Testis (tissue), 3 donors: ENCODE measurements around the gene PGM1. TPM values are rescaled to one million over a fixed set of nuclear protein-coding genes. Genes with fewer than 3 reads are reported as not detected.
A peak's percentile ranks its signal among the peaks of the same experiment; 100 is the strongest.

ENCODE experiments used
- DNase-seq: peaks from one replicate; pipeline ENCODE4 v3.0.0-alpha.2; 2019
- H3K27ac ChIP-seq, 2 donors: fragments of 200-600 bp; sonication (generic); one replicate each; pipeline ENCODE4 v1.5.1; 2019
- H3K27me3 ChIP-seq: fragments of 200-600 bp; sonication (generic); one replicate; pipeline ENCODE4 v1.5.1; 2019
- H3K36me3 ChIP-seq: fragments of 200-600 bp; sonication (generic); one replicate; pipeline ENCODE4 v1.5.1; 2017; ENCODE audit warnings: low read depth; ENCODE audit errors: missing control alignments
- H3K4me1 ChIP-seq: fragments of 200-600 bp; sonication (generic); one replicate; pipeline ENCODE4 v1.5.1; 2019
- H3K4me3 ChIP-seq, 2 donors: fragments of 200-600 bp; sonication (generic); one replicate each; pipeline ENCODE4 v1.5.1; 2017 to 2019
- H3K9me3 ChIP-seq: fragments of 200-600 bp; sonication (generic); one replicate; pipeline ENCODE4 v1.5.1; 2017
- CTCF ChIP-seq, 3 experiments: fragments of 450-650 bp in 2 of 3; fragments of 200-600 bp in 1 of 3; sonication (generic) in 1 of 3; IDR thresholded peaks; one replicate each; pipeline ENCODE4 v1.5.1; 2016 to 2019; ENCODE audit warnings: antibody characterized with exemption in 3 of 3, mild to moderate bottlenecking in 2 of 3, moderate library complexity in 1 of 3
- POLR2A ChIP-seq: fragments of 450-650 bp; IDR thresholded peaks from one replicate; pipeline ENCODE4 v1.6.1; 2017; ENCODE audit warnings: antibody characterized with exemption, mild to moderate bottlenecking, moderate library complexity
- WGBS, 2 donors: methylation state at CpG; one replicate each; pipeline ENCODE4 v1.1.5; 2018; 5-methylcytosine and 5-hydroxymethylcytosine counted together
- intact Hi-C: fragments of 100-400 bp; cut with DNase I; formaldehyde crosslinking; loops from one replicate; pipeline ENCODE4 v1.15.1; 2023; ENCODE audit warnings: low total_unique reads
- polyA plus RNA-seq: library from polyadenylated mRNA; stranded (reverse); fragments of 350-450 nt; fragmentation: Illumina TruSeq; extraction: RNeasy Lipid Tissue Mini Kit (QIAGEN cat#74804); gene quantifications from one replicate; pipeline ENCODE4 v1.2.3, GENCODE V29; 2014; ENCODE audit warnings: low read depth, low replicate concordance; ENCODE audit not compliant: insufficient read depth
- total RNA-seq, 2 donors: library from RNA; depleted of rRNA; stranded (reverse); fragments of >200 nt; gene quantifications; one replicate each; pipeline ENCODE4 v1.2.3, GENCODE V29; 2016

Gene PGM1
- total and polyA plus RNA-seq, 3 donors from 2014 or later = 23.2 to 27.7 (median 27.5) TPM

DNA sequence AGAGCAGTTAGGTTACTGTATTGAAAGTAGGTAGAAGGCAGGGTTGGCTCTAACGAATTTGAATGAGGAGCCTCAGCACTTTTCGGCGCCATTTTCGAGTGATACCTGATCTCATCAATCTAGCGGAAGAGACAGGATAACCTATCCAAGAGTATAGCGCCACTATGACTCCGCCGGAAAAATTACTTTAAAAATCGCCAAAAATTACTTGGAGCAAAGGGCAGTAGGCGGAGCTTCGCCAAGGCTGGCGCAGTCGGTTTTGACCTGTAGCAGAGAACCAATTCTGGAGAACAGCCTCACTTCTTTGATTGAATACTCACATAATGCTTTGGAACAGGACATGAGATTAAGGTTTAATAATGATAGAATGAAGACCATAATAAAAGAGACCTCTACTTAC, 44.3 kb upstream of the PGM1 start:
- Histone ChIP-seq H3K36me3 (no peaks in the 10 kb centered on the region), H3K9me3 (no peaks in the 10 kb centered on the region), H3K27ac (no peak overlapping the region), H3K4me1 (no peaks in the 10 kb centered on the region), H3K27me3 (no peaks in the 10 kb centered on the region), H3K4me3 (no peak overlapping the region)
- no peak for DNase-seq
- no peak for TF ChIP-seq POLR2A
- WGBS, 2 donors = 79 to 82% methylated on average over 13 of the region's 13 CpGs
- intact Hi-C loops = no loop called here

GRCh38 chr1:63555480-63555879, 37.7 kb upstream of the PGM1 start:
- Histone ChIP-seq H3K4me1 (no peaks in the 10 kb centered on the region), H3K36me3 (no peaks in the 10 kb centered on the region), H3K9me3 (no peaks in the 10 kb centered on the region), H3K27me3 (no peaks in the 10 kb centered on the region), H3K27ac (no peak overlapping the region), H3K4me3 (no peak overlapping the region)
- intact Hi-C loops = no loop called here
- TF ChIP-seq CTCF (IDR thresholded peaks at IDR 0.05) = no peak
- no peak for TF ChIP-seq POLR2A
- no peak for DNase-seq

GRCh38 chr1:63557365-63557987, 35.7 kb upstream of the PGM1 start:
- no peak overlapping the region for H3K4me3 ChIP-seq
- no peaks in the 10 kb centered on the region for H3K9me3 ChIP-seq
- H3K36me3 ChIP-seq = no peaks in the 10 kb centered on the region
- peak in 2 of 3 experiments; percentile 10 to 26 for TF ChIP-seq CTCF (IDR thresholded peaks at IDR 0.05)
- TF ChIP-seq POLR2A = no peak
- no peak overlapping the region for H3K27ac ChIP-seq
- no peaks in the 10 kb centered on the region for H3K27me3 ChIP-seq
- DNase-seq = peak; percentile 19
- intact Hi-C loops = no loop called here
- WGBS, 2 donors = 76% methylated on average over 6 of the region's 6 CpGs
- H3K4me1 ChIP-seq = no peaks in the 10 kb centered on the region

DNA sequence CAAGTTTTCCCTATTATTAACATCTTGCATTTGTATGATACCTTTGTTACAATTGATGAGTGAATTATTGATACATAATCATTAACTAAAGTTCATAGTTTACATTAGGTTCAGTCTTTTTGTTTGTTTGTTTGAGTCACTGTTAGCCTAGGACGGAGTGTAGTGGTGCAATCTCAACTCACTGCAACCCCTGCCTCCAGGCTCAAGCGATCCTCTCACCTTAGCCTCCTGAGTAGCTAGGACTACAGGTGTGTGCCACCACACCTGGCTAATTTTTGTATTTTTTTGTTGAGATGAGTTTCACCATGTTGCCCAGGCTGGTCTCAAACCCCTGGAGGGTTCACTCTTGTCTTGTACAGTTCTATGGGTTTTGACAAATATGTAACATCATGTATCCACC, 33.9 kb upstream of the PGM1 start:
- Histone ChIP-seq H3K4me3 (no peak overlapping the region), H3K27ac (no peak overlapping the region), H3K9me3 (no peaks in the 10 kb centered on the region), H3K27me3 (no peaks in the 10 kb centered on the region), H3K36me3 (no peaks in the 10 kb centered on the region), H3K4me1 (no peaks in the 10 kb centered on the region)
- no peak for DNase-seq
- 96 to 100% methylated on average over 2 of the region's 2 CpGs for WGBS, 2 donors
- TF ChIP-seq POLR2A = no peak
- TF ChIP-seq CTCF (IDR thresholded peaks at IDR 0.05) = no peak
- intact Hi-C loops = no loop called here

DNA sequence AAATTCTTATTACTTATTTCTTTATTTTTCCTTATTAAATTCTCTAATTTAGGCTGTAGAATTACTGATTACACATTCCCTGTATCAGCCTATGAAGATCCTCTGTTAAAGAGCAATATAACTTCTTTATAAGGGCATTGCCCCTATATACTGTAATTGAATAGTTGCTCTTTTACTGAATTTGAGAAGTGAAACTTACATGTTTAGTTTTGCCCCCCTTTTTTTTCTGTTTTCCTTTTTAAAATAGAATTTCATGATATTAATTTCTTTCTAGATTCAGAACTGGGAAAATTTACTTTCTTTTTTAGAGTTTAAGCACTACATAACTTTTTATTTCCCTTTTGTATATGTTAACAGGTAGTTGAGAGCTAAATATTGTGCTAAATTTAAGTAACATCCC, 29.5 kb upstream of the PGM1 start:
- no peaks in the 10 kb centered on the region for H3K9me3 ChIP-seq
- no peak for TF ChIP-seq POLR2A
- no peak for TF ChIP-seq CTCF (IDR thresholded peaks at IDR 0.05)
- H3K4me1 ChIP-seq = no peaks in the 10 kb centered on the region
- no peak for DNase-seq
- no peaks in the 10 kb centered on the region for H3K36me3 ChIP-seq
- intact Hi-C loops = no loop called here
- H3K27ac ChIP-seq = no peak overlapping the region
- H3K4me3 ChIP-seq = no peak overlapping the region
- H3K27me3 ChIP-seq = no peaks in the 10 kb centered on the region
